GM19023 (cell line): ENCODE measurements around the gene KRTAP21-1.
"Not testable (repeated sequence)": the region's sequence is repeated elsewhere in the genome, so short reads cannot be mapped to it uniquely, and the experiment has no call there.

Source experiments
- ATAC-seq: cut with Tn5 transposase; IDR thresholded peaks from one replicate; pipeline ENCODE4 v1.9.1; 2021; ENCODE audit warnings: mild to moderate bottlenecking, moderate library complexity; ENCODE audit not compliant: unreplicated experiment

Gene KRTAP21-1

GRCh38 chr21:30755328-30755727 is at the start of gene KRTAP21-1:
KRTAP21-1 (minus strand) TSS chr21:30755428; CDS start chr21:30755378, 50 bp downstream.
- not testable (repeated sequence) for ATAC-seq

- no peak for ATAC-seq
Measured at GRCh38 chr21:30800605-30801004, 45.4 kb upstream of the KRTAP21-1 start.

- ATAC-seq, result no peak
Measured at GRCh38 chr21:30793581-30794314, 38.5 kb upstream of the KRTAP21-1 start.

- ATAC-seq, result no peak
Measured at GRCh38 chr21:30779249-30779648, 24.0 kb upstream of the KRTAP21-1 start.

- no peak for ATAC-seq
Measured at GRCh38 chr21:30769724-30770431, 14.7 kb upstream of the KRTAP21-1 start.

- no peak for ATAC-seq
Measured at GRCh38 chr21:30760776-30761175, 5.5 kb upstream of the KRTAP21-1 start.

GRCh38 chr21:30758306-30758705 is 3.1 kb upstream of the KRTAP21-1 start:
- no peak for ATAC-seq

- ATAC-seq, result no peak
Measured at GRCh38 chr21:30747159-30747558, 8.1 kb downstream of the KRTAP21-1 start, which contains the start of gene KRTAP21-2. KRTAP21-2 (minus strand) TSS chr21:30747259; CDS start chr21:30747202, 57 bp downstream.

GRCh38 chr21:30740462-30740861 is 14.8 kb downstream of the KRTAP21-1 start:
- ATAC-seq, result no peak

- no peak for ATAC-seq
Measured at GRCh38 chr21:30733026-30733425, 22.2 kb downstream of the KRTAP21-1 start.

- ATAC-seq, result no peak
Measured at GRCh38 chr21:30726726-30727125, 28.5 kb downstream of the KRTAP21-1 start.

GRCh38 chr21:30719401-30719800 is 35.8 kb downstream of the KRTAP21-1 start:
- ATAC-seq, result no peak

- ATAC-seq, result no peak
Measured at GRCh38 chr21:30718239-30718909, 36.9 kb downstream of the KRTAP21-1 start, which contains the start of gene KRTAP21-3. KRTAP21-3 (minus strand) TSS chr21:30718777; CDS start chr21:30718759, 18 bp downstream.

GRCh38 chr21:30717105-30717504 is 38.1 kb downstream of the KRTAP21-1 start:
- no peak for ATAC-seq

- ATAC-seq, result no peak
Measured at GRCh38 chr21:30714946-30715345, 40.3 kb downstream of the KRTAP21-1 start.

GRCh38 chr21:30714456-30714855 is 40.8 kb downstream of the KRTAP21-1 start:
- no peak for ATAC-seq

GRCh38 chr21:30713766-30714165 is 41.5 kb downstream of the KRTAP21-1 start:
- ATAC-seq, result no peak

- ATAC-seq, result no peak
Measured at GRCh38 chr21:30710499-30710898, 44.7 kb downstream of the KRTAP21-1 start.

- ATAC-seq, result no peak
Measured at GRCh38 chr21:30707409-30707808, 47.8 kb downstream of the KRTAP21-1 start.
